ENCODE data around the gene STK38.
A peak's percentile ranks its signal among the peaks of the same experiment; 100 is the strongest.
"Not testable (repeated sequence)": the region's sequence is repeated elsewhere in the genome, so short reads cannot be mapped to it uniquely, and the experiment has no call there.

STK38 gene

DNA sequence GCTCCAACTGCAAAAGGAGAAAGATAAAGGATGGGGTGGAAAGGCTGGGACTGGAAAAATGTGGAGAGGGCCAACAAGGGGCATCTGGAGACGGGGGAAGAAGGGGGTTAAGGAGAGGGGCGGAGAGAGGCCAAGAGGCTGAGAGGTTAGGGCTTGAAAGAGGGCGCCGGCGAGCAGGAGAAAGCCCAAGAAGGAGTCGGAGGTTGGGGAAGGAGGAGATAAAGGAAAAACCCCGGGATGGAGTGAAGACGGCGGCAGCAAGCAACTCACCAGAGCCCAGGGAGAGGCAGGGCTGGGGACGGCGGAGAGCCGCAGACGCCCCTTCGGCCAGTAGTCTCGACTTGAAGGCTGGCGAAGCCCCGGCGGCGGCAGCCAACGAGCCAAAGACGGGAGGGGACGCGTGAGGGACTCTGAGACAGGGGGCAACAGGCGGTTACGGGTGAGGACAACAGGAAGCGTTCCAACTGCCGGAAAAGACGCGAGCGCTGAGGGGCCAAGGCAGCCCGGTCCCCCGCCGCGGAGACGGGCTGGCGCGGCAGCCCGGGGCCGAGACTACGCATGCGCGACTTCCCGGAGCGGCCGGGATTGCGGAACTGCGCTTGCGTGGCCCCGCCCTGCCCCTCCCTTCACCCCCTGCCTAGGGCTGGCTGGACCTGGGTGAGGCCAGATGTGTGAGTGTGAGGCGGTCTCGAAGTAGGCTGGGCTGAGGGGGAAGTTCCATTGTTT, at the start of gene STK38:
STK38 (minus strand) TSS at position 560 of the 726 bp plus-strand sequence. CDS start 7,277 bp downstream, outside the sequence.
- peak; percentile 61 to 84 for DNase-seq

DNA sequence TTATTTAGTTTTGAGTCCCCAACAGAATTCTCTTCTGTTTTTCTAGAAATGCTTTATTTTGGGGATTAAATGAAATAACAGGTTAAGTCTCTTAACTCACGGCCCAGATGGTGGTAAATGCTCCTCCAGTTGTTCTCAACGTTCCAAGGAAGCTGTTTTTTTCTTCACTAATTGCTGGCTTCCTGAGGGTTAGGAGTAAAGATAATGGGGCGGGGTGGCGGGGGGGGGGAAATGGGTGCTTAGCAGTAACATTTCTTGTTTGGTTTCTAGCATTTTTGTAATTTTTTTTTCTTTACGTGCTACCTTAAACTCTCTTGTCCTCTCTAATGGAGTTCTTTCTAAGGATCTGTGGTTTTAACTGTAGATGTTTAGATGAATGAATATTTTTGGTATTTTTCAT, 49.1 kb upstream of the STK38 start:
- peak in 1 of 2 experiments; percentile 52 for DNase-seq

DNA sequence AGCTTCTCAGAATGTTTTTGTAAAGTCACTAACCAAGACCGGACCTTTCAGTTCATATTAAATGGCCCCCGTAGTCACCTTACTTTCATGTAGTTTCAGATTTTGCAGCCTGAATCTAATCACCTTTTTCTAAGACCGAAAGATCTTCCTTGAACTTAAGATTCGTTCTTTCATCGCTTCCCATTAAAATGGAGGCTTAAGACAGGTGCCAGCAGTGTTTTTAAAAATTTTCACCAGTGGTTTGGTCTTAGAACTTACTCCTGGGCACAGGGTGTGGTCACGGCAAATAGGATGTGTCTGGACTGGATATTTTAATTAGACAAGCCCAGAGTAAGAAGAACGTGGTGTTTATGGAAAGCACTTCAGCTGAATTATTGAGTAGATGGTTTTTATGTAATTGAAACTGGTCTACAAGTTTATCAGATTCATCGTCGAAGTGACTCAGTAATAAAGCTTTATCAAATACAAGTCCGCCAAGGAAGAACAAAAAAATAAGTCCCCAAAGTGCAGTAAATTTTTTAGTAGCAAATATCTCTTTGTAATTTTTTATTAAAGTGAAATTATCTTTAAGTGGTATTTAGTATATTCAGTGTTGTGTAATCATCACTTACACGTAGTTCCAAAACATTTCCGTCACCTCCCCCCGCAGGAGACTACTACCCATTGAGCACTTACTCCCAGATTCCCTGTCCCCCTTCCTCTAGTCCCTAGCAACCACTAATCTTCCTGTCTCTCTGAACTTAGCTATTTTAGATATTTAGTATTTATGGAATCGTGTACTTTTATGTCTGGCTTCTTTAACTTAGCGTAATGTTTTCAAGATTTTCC, 47.8 kb upstream of the STK38 start:
- peak; percentile 32 to 66 for DNase-seq

DNA sequence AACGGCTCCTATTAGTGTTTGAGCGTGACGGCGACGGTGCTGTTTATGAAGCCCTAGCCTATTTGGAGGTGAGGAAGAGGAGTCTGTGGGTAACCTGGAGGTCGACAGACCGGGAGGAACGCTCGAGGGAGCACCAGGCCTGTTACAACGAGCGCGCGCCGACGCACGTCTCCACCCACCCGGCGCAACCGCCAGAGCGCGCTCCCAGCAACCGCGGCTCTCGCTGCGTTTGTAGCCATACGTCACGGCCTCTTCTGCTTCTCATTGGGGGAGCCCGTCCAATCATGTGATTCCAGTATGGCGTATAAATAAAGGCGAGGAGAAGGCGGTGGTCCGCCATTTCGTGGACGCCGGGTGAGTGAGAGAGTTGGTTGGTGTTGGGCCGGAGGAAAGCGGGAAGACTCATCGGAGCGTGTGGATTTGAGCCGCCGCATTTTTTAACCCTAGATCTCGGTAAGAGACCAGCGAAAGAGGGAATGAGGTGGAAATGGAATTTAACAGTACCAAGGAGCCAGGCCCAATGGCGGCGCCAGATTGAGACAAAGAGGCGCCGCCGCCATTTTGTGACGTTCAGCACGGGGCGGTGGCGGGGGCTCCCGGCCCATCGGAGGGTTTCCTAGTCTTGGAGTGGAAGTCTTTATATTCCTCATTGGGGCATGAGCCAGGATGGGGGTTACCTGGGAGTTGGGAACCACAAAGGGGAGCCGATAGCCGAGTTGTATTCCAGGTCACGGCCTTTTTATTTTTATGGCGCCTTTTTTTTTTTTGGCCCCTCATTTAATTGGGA, 46.9 kb upstream of the STK38 start, which contains the start of gene SRSF3:
SRSF3 (plus strand) TSS at position 334 of the 787 bp plus-strand sequence. CDS start 2,401 bp downstream, outside the sequence.
- DNase-seq: peak; percentile 87 to 98

DNA sequence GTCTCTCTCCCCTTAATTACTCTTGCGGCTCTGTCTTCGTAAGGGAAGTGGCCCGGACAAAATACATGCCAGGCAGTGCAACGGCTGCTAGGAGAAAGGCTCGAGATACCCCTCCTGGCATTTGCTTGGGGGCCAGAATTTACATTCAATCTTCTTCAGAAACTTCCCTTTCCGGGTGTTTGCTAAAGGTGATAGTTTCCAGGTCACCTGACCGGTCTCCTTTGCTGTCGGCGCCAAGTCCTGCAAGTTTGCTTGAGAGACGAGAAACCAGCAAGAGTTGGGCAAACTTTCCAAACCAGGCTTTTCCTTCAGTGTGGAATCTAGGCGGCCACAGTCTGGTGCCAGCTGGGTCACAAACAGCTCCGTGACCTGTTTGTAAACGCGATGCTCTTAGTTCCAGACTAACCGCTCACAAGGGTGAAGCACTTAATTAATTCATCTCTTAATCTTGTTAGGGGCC, 46.3 kb upstream of the STK38 start:
- DNase-seq: peak; percentile 50 to 87

DNA sequence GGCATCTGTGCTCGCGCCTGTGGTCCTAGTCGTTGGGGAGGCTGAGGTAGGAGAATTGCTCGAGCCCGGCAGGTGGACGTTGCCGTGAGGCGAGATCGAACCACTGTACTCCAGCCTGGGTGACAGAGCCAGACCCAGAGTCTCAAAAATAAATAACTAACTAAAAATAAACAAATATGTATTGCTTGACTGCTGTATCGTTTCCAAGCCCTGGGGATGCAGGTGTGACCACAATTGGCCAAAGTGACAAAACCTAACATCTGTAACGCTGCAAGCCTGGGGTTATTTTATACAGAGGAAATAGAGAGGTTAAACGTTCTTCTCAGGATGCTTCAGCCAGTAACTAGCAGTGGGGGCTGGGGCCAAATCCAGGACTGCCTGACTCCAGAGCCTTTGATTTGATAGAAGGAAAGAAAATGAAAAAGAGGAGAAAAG, 45.0 kb upstream of the STK38 start:
- no peak for DNase-seq

DNA sequence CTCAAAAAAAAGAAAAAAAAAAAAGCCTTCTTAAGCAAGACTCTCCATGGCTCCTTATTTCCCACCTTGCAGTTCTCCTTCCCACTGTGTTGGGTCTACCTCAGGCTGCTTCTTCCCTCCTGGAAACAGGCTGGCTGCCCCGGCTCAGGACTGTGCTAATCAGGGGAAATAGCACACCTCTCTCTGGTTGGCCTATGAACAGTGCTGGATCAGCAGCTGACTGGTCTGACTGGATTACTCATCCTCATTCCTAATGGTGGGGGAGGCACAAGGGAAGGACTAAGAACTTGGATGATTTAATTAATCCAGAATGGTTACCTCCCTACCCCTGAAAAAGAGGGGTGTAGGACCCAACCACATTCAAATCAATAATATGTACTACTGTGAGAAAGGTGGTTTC, 43.0 kb upstream of the STK38 start:
- peak in 1 of 2 experiments; percentile 36 for DNase-seq

DNA sequence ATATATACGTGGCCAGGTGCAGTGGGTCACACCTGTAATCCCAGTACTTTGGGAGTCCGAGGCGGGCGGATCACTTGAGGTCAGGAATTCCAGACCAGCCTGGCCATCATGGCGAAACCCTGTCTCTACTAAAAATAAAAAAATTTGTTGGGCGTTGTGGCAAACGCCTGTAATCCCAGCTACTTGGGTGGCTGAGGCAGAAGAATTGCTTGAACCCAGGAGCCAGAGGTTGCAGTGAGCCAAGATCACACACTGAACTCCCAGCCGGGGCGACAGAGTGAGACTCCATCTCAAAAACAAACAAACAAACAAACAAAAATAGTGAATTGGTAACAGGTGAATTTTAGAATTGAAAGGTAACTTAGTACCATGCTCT, 41.7 kb upstream of the STK38 start:
- not testable (repeated sequence) for DNase-seq

DNA sequence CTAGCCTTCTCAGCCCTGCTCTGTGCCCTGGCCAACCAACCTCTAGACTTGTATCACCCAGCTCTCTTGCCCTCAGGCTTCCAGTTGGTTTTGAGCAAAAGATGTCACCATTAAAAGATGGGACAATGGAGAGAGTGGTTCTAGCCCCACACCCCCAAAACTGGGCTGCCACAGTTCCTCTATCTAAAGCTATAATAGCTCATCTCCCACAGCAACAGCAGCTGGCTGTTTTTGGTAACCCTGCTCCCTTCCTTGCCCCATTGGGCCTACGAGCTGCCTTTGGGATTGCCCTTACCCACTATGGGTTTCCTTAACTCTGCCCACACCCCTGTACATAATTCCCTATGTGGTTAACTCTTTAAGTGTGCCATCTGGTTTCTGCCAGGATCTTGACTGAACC, 39.3 kb upstream of the STK38 start:
- DNase-seq: no peak

DNA sequence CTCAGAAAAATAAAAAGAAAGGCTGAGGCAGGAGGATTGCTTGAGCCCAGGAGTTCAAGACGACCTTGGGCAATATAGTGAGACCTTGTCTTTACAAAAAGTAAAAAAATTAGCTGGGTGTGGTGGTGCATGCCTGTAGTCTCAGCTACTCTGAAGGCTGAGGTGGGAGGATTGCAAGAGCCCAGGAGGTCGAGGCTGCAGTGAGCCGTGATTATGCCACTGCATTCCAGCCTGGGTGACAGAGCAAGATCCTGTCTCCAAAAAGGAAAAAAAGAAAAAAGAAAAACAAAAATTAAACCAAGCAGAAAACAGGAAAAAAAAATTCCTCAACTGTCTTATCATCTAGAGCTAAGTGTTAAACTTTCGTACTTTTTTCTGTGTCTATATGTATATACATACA, 34.4 kb upstream of the STK38 start:
- DNase-seq: no peak

DNA sequence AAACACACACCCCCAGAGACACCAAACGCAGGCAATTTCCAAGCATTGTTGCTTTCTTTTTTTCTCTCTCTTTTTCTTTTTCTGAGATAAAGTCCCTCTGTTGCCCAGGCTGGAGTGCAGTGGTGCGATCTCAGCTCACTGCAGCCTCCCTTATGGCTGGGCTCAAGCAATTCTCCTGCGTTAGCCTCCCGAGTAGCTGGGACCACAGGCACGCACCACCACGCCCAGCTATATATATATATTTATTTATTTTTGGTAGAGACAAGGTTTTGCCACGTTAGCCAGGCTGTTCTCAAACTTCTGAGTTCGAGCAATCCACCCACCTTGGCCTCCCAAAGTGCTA, 32.9 kb upstream of the STK38 start:
- no peak for DNase-seq

DNA sequence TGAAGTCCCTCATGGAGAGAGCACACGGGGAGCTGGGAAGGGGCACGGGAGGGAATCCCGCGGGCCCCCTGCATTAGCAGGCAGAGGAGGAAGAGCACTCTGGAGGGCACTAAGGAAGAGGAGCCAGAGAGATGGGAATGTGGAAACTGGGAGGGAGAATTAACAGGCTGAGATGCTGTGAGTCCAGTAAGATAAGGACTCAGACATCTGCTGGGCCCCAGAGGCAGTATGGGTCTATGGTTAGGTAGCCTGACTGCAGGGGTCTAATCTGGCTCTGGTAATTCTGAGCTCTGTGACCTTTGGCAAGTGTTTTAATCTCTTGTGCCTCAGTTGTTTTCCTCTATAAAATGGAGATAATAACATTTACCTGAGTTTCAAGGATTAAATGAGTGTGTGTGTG, 31.2 kb upstream of the STK38 start:
- DNase-seq: no peak

DNA sequence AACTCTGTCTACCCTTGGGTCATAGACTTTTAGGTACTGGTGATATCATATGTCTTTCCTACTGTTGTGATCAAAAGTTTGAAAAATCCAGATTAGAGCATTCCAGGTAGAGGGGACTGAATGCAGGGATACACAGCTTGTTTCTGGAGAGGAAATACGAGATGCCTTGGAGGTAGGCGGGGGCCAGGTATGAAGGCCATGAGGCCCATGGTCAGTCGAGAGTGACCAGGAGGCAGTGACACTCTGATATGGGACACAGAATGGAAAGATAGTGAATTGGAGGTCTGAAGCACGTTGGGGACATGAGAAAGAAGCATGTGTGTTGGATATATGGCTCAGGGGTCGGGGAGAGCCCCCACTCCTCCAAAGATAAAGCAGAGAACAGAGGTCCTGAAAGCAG, 30.8 kb upstream of the STK38 start:
- no peak for DNase-seq

DNA sequence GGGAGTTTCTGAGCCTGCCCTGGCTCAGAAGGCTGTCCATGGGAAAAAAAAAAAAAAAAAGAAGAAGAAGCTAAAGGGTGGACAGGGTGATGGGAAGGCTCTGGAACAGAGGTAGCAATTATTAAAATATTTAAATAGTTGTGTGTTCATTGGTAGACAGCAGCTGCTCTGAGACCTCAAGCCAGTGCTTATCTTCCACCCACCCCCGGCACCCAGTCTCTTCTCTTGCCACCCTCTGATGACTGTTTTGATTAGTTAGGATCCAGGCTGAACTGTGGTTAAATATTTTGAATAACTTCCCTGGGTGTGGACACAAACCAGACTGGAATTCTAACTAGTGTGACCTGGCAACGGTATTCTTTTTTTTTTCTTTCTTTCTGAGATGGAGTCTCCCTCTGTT, 30.0 kb upstream of the STK38 start:
- peak; percentile 79 to 93 for DNase-seq

DNA sequence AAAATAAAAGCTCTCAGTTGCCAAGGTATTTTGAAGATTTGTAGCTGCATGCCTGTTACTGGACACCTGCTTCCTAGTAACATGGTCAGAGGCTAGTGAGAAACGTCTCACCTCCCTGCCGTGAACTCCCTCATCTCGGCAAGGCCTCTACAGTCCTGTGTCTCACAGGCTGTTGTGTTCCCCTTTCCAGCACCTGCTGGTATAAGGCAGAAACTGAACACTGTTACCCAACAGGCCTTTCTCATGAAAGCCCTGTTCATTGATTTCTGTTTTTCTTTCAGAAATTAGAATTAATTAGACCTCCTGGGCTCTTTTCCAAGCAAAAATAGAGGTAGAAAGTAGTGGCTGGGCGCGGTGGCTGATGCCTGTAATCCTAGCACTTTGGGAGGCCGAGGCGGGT, 29.3 kb upstream of the STK38 start:
- no peak for DNase-seq

DNA sequence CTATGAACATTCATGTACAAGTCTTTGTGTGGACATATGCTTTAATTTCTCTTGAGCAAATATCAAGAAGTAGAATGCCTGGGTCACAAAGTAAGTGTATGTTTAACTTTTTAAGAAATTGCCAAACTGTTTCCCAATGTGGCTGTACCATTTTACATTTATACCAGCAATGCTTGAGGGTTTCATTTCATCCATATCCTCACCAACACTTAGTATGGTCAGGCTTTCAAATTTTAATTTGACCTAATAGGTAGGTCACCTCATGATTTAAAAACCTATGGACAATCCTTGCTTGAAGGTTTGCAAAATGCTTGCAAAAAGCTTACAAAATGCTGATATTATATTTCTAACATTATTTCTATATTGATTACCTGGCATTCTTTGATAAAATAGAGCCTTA, 27.4 kb upstream of the STK38 start:
- DNase-seq: no peak

DNA sequence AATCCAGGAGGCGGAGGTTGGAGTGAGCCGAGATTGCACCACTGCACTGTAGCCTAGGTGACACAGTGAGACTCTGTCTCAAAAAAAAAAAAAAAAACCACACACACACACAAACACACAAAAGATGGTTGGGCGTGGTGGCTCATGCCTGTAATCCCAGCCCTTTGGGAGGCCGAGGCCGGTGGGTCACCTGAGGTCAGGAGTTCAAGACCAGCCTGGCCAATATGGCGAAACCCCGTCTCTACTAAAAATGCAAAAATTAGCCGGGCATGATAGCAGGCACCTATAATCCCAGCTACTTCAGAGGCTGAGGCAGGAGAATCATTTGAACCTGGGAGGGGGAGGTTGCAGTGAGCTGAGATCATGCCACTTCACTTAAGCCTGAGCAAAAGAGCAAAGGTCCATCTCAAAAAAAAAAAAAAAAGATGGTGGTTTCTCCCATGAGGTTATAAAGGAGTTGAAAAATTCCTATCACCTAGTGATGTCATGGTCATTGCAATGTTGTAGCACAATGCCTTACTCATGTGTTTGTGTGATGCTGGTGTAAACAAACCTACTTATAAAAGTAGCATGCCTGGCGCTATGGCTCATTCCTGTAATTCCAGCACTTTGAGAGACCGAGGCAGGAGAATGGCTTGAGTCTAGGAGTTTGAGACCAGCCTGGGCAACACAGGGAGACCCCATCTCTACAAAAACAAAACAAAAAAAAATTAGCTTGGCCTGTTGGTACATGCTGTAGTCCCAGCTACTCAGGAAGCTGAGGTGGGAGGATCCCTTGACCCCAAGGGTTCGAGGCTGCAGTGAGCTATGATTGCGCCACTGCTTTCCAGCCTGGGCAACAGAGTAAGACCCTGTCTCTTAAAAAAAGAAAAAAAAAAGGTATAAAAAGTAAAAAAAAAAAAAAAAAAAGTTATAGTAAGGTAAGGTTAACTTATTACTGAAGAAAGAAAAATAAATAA, 25.4 kb upstream of the STK38 start:
- peak in 1 of 2 experiments; percentile 35 for DNase-seq

DNA sequence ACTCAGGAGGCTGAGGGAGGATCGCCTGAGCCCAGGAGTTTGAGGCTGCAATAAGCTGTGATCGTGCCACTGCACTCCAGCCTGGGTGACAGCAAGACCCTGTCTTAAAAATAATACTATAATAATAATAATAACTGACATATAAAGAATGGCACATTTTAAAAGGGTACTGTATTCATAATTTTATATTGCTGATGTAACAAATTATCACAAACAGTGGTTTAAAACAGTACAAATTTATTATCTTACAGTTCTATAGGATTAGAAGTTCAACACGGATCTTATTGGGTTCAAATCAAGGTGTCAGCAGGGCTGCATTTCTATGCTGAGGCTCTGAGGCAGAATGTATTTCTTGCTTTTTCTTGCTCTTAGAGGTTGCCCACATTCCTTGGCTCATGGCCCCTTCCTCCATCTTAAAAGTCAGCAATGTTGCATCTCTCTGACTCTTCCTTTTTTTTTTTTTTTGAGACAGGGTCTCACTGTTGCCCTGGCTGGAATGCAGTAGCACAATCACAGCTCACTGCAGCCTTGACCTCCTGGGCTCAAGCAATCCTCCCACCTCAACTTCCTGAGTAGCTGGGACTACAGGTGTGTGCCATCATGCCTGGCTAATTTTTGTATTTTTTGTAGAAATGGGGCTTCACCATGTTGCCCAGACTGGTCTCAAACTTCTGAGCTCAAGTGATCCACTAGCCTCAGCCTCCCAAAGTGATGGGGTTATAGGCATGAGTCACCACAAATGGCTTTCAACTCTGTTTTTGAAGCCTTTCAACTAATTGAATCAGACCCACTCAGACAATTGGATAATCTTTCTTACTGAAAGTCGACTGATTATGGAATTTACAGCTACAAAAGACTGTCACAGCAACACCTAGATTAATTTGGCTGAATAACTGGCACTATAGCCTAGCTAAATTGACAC, 24.1 kb upstream of the STK38 start:
- no peak for DNase-seq

DNA sequence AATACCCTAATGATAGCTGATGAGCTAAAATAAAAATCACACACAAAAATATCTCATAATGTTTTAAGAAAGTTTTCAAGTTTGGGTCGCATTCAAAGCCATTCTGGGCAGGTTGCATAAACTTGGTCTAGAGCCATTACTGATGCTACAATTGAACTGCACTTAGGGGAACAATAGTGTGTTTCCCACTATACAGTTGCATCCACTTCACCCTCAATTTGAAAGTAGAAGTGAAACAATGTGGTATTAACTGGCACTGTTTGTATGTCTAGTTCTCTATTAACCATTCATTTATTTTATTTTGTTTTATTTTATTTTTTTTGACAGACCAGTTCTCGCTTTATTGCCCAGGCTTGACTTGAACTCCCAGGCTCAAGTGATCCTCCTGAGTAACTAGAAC, 23.0 kb upstream of the STK38 start:
- no peak for DNase-seq

DNA sequence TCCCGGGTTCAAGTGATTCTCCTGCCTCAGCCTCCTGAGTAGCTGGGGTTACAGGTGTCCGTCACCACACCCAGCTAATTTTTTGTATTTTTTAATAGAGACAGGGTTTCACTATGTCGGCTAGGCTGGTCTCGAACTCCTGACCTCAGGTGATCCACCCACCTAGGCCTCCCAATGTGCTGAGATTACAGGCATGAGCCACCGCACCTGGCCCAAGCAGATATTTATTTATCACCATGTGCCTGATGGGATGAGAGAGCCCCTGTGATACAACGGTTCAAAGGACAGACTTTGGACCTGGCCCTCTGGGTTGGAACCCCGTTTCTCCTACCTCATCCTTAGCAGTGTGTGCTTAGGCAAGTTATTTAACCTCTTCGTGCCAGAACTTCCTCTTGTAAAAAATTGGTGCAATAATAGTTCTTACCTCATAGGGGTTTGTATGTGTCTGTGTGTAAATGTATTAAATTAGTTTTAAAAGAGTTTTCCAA, 19.2 kb upstream of the STK38 start:
- no peak for DNase-seq

DNA sequence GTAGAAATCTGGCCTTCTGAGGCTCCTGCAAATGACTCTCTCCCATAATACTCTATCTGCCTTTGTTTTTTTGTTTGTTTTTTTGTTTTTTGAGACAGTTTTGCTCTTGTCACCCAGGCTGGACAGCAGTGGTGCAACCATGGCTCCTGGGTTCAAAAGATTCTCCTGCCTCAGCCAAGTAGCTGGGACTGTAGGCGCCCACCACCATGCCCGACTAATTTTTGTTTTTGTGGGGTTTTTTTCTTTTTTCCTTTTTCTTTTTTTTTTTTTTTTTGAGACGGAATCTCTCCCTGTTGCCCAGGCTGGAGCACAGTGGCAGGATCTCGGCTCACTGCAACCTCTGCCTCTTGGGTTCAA, 16.6 kb upstream of the STK38 start:
- no peak for DNase-seq
